Neural cell (in vitro differentiated cells): Measurements from ENCODE around the gene SMG1. TPM values are rescaled to one million over a fixed set of nuclear protein-coding genes. Genes with fewer than 3 reads are reported as not detected.

Source experiments
- H2AFZ ChIP-seq: fragments of 200-600, 300-800 bp; sonication (generic), shearing (Covaris generic); 2 replicates; pipeline ENCODE4 v1.6.0; 2014; ENCODE audit warnings: low read depth, mild to moderate bottlenecking, antibody characterized with exemption, low read length, moderate library complexity
- H3F3A ChIP-seq: fragments of 200-600 bp; shearing (Covaris generic); 2 replicates; pipeline ENCODE4 v1.6.1; 2016; ENCODE audit warnings: mild to moderate bottlenecking, moderate library complexity, mixed read lengths, antibody characterized with exemption, low read length; ENCODE audit not compliant: insufficient read depth, poor library complexity, severe bottlenecking
- H3K27ac ChIP-seq: fragments of 200-600, 300-800 bp; sonication (generic), shearing (Covaris generic); 2 replicates; pipeline ENCODE4 v1.5.1; 2014; ENCODE audit warnings: mild to moderate bottlenecking, low read length, moderate library complexity
- H3K27me3 ChIP-seq: fragments of 300-800, 200-600 bp; sonication (generic), shearing (Covaris generic); 2 replicates; pipeline ENCODE4 v1.6.0; 2014; ENCODE audit warnings: mild to moderate bottlenecking, low read depth, low read length, moderate library complexity; ENCODE audit not compliant: insufficient read depth
- H3K36me3 ChIP-seq: fragments of 300-800, 200-600 bp; sonication (generic), shearing (Covaris generic); 2 replicates; pipeline ENCODE4 v1.5.1; 2014; ENCODE audit warnings: mild to moderate bottlenecking, antibody characterized with exemption, low read length, moderate library complexity; ENCODE audit not compliant: insufficient read depth
- H3K4me2 ChIP-seq: fragments of 300-800, 200-600 bp; sonication (generic), shearing (Covaris generic); 2 replicates; pipeline ENCODE4 v1.6.0; 2014; ENCODE audit warnings: mild to moderate bottlenecking, low read length
- H3K4me3 ChIP-seq: fragments of 300-800, 200-600 bp; sonication (generic), shearing (Covaris generic); 2 replicates; pipeline ENCODE4 v1.5.1; 2014; ENCODE audit warnings: mild to moderate bottlenecking, low read length, moderate library complexity
- H3K79me2 ChIP-seq: fragments of 200-600 bp; shearing (Covaris generic); replicated peaks from 2 replicates; pipeline ENCODE4 v1.6.0; 2014; ENCODE audit warnings: mild to moderate bottlenecking, low read length, moderate library complexity; ENCODE audit not compliant: insufficient read depth
- H3K9ac ChIP-seq: fragments of 300-800, 200-600 bp; sonication (generic), shearing (Covaris generic); 2 replicates; pipeline ENCODE4 v1.6.1; 2016; ENCODE audit warnings: mild to moderate bottlenecking, low read length, mixed read lengths
- H3K9me2 ChIP-seq: fragments of 200-600 bp; shearing (Covaris generic); 2 replicates; pipeline ENCODE4 v1.6.1; 2016; ENCODE audit warnings: mild to moderate bottlenecking, low read length, mixed read lengths; ENCODE audit not compliant: insufficient read depth
- H3K9me3 ChIP-seq: fragments of 200-600, 300-800 bp; sonication (generic), shearing (Covaris generic); 2 replicates; pipeline ENCODE4 v1.6.1; 2016; ENCODE audit warnings: mild to moderate bottlenecking, mixed run types, low read length, moderate library complexity, mixed read lengths
- H4K20me1 ChIP-seq: fragments of 200-600 bp; shearing (Covaris generic); 2 replicates; pipeline ENCODE4 v1.6.1; 2016; ENCODE audit warnings: mild to moderate bottlenecking, mixed run types; ENCODE audit not compliant: insufficient read depth
- EP300 ChIP-seq: fragments of 450-650 bp; conservative IDR thresholded peaks from 2 replicates; pipeline ENCODE4 v1.6.1; 2014; ENCODE audit warnings: antibody characterized with exemption, mild to moderate bottlenecking, moderate library complexity; ENCODE audit not compliant: poor library complexity, severe bottlenecking
- EZH2 ChIP-seq: fragments of 200-600, 300-800 bp; shearing (Covaris generic), sonication (generic); IDR thresholded peaks from 2 replicates; pipeline ENCODE4 v1.6.1; 2014; ENCODE audit warnings: antibody characterized with exemption, low read length, borderline replicate concordance, mild to moderate bottlenecking; ENCODE audit not compliant: insufficient read depth, poor library complexity, severe bottlenecking
- MXI1 ChIP-seq: fragments of 450-650 bp; conservative IDR thresholded peaks from 2 replicates; pipeline ENCODE4 v1.6.1; 2014; ENCODE audit warnings: antibody characterized with exemption, mild to moderate bottlenecking; ENCODE audit not compliant: poor library complexity, severe bottlenecking
- POLR2AphosphoS5 ChIP-seq: IDR thresholded peaks from 2 replicates; pipeline ENCODE4 v1.6.1; 2012
- RAD21 ChIP-seq: fragments of 450-650 bp; conservative IDR thresholded peaks from 2 replicates; pipeline ENCODE4 v1.6.1; 2014; ENCODE audit warnings: antibody characterized with exemption, mild to moderate bottlenecking, moderate library complexity
- SMC3 ChIP-seq: fragments of 450-650 bp; conservative IDR thresholded peaks from 2 replicates; pipeline ENCODE4 v1.6.1; 2014; ENCODE audit warnings: antibody characterized with exemption, mild to moderate bottlenecking, moderate library complexity; ENCODE audit not compliant: poor library complexity
- TAF1 ChIP-seq: IDR thresholded peaks from 2 replicates; pipeline ENCODE4 v1.6.1; 2012; ENCODE audit warnings: low read depth
- polyA plus RNA-seq: library from polyadenylated mRNA; depleted of rRNA; stranded (reverse); fragments of >200 nt; gene quantifications from 2 replicates; pipeline ENCODE4 v1.2.3, GENCODE V29; 2014
- TF ChIP-seq, protein P1 (sequence below): fragments of 450-650 bp; IDR thresholded peaks from 2 replicates; pipeline ENCODE4 v1.5.1; 2014; ENCODE audit warnings: antibody characterized with exemption, mild to moderate bottlenecking, moderate library complexity; ENCODE audit not compliant: poor library complexity, severe bottlenecking
- TF ChIP-seq, protein P2 (sequence below): IDR thresholded peaks from 2 replicates; pipeline ENCODE4 v1.6.1; 2012; ENCODE audit warnings: borderline replicate concordance

SMG1 gene
- polyA plus RNA-seq, 1 donor from 2014 or later: 26.3 TPM

DNA sequence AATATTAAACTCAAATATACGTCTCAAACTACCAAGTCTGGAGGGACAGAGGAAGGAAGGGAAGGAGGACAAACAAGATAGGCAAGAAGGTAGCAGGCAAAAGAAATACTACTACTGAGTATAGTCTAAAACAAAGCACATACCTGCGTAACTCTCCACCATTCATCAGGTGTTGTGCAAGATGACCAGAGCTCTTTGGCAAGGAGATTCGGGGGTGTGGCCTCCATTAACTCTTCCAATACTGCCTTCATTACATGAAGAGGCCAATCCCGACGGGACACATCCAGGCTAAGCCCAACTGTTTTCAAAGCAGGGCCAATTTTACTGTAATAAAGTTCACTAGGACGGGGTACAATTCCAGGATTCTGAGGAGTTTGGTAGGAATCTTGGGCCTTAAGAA is 86.7 kb downstream of the SMG1 start:
- TF ChIP-seq, protein P1, sequence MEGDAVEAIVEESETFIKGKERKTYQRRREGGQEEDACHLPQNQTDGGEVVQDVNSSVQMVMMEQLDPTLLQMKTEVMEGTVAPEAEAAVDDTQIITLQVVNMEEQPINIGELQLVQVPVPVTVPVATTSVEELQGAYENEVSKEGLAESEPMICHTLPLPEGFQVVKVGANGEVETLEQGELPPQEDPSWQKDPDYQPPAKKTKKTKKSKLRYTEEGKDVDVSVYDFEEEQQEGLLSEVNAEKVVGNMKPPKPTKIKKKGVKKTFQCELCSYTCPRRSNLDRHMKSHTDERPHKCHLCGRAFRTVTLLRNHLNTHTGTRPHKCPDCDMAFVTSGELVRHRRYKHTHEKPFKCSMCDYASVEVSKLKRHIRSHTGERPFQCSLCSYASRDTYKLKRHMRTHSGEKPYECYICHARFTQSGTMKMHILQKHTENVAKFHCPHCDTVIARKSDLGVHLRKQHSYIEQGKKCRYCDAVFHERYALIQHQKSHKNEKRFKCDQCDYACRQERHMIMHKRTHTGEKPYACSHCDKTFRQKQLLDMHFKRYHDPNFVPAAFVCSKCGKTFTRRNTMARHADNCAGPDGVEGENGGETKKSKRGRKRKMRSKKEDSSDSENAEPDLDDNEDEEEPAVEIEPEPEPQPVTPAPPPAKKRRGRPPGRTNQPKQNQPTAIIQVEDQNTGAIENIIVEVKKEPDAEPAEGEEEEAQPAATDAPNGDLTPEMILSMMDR: no peak
- TF ChIP-seq POLR2AphosphoS5: no peak
- TF ChIP-seq EP300: no peak
- TF ChIP-seq SMC3: no peak
- TF ChIP-seq, protein P2, sequence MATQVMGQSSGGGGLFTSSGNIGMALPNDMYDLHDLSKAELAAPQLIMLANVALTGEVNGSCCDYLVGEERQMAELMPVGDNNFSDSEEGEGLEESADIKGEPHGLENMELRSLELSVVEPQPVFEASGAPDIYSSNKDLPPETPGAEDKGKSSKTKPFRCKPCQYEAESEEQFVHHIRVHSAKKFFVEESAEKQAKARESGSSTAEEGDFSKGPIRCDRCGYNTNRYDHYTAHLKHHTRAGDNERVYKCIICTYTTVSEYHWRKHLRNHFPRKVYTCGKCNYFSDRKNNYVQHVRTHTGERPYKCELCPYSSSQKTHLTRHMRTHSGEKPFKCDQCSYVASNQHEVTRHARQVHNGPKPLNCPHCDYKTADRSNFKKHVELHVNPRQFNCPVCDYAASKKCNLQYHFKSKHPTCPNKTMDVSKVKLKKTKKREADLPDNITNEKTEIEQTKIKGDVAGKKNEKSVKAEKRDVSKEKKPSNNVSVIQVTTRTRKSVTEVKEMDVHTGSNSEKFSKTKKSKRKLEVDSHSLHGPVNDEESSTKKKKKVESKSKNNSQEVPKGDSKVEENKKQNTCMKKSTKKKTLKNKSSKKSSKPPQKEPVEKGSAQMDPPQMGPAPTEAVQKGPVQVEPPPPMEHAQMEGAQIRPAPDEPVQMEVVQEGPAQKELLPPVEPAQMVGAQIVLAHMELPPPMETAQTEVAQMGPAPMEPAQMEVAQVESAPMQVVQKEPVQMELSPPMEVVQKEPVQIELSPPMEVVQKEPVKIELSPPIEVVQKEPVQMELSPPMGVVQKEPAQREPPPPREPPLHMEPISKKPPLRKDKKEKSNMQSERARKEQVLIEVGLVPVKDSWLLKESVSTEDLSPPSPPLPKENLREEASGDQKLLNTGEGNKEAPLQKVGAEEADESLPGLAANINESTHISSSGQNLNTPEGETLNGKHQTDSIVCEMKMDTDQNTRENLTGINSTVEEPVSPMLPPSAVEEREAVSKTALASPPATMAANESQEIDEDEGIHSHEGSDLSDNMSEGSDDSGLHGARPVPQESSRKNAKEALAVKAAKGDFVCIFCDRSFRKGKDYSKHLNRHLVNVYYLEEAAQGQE: no peak
- TF ChIP-seq MXI1: no peak
- TF ChIP-seq TAF1: no peak
- no peak for TF ChIP-seq EZH2
- TF ChIP-seq RAD21: no peak
- Histone ChIP-seq H3K9me3 (no peaks in the 10 kb centered on the region), H2AFZ (no peak overlapping the region), H3K9me2 (no peaks in the 10 kb centered on the region), H3K79me2 (no peaks in the 10 kb centered on the region), H3K36me3 (peaks cover 14% of the 10 kb centered on the region), H3K4me3 (no peak overlapping the region), H3K9ac (no peak overlapping the region), H4K20me1 (no peaks in the 10 kb centered on the region), H3F3A (no peaks in the 10 kb centered on the region), H3K4me2 (no peak overlapping the region), H3K27me3 (no peaks in the 10 kb centered on the region), H3K27ac (no peak overlapping the region)

DNA sequence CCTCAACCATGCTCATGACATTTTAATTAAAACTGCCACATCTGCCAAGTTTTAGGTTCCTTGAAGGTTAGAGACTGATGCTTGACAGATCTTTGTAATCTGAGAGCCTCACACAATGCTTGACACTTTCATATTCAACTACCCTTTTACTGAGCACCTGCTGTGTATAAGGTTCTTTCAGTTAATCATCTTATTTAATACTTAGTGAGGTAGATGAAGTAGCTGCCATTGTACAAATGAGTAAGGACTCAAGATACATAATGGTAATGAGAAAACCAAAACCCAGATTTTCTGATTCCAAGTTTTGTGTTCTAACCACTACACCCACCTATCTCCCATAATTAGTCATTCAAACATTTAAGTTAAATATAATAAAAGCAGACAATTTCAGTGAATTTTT is 89.5 kb downstream of the SMG1 start:
- H3K4me3 ChIP-seq: no peak overlapping the region
- no peaks in the 10 kb centered on the region for H3K27me3 ChIP-seq
- H3F3A ChIP-seq: no peaks in the 10 kb centered on the region
- H2AFZ ChIP-seq: no peak overlapping the region
- TF ChIP-seq POLR2AphosphoS5: no peak
- TF ChIP-seq TAF1: no peak
- TF ChIP-seq, protein P1: no peak
- no peak for TF ChIP-seq EZH2
- TF ChIP-seq SMC3: no peak
- TF ChIP-seq EP300: no peak
- no peak for TF ChIP-seq MXI1
- no peak for TF ChIP-seq RAD21
- TF ChIP-seq, protein P2: no peak
- no peak overlapping the region for H3K27ac ChIP-seq
- no peaks in the 10 kb centered on the region for H4K20me1 ChIP-seq
- H3K9me3 ChIP-seq: no peaks in the 10 kb centered on the region
- no peak overlapping the region for H3K9ac ChIP-seq
- peaks cover 34% of the 10 kb centered on the region for H3K36me3 ChIP-seq
- no peak overlapping the region for H3K4me2 ChIP-seq
- H3K9me2 ChIP-seq: no peaks in the 10 kb centered on the region
- no peaks in the 10 kb centered on the region for H3K79me2 ChIP-seq
